Frontal cortex (tissue), 4 donors: Measurements from ENCODE around the gene SETD3. TPM values are rescaled to one million over a fixed set of nuclear protein-coding genes. Genes with fewer than 3 reads are reported as not detected.

ENCODE experiments used
- DNase-seq, 2 donors: peaks; one replicate each; pipeline ENCODE4 v3.0.0; 2012; ENCODE audit warnings: low spot score in 2 of 2
- FAIRE-seq: peaks from 2 replicates; lab custom pipeline; 2012; peaks lifted over from hg19 to GRCh38; lab: Jason Lieb, UNC
- total RNA-seq: library from RNA; depleted of rRNA; stranded (reverse); fragments of >200 nt; gene quantifications from one replicate; pipeline ENCODE4 v1.2.3, GENCODE V29; 2014
- donor health status: control.
- donor health status: control.
- donor health status: control.

Gene SETD3
- total RNA-seq, 1 donor from 2014 or later, result 119 TPM

GRCh38 chr14:99466758-99467157 is 13.9 kb downstream of the SETD3 start:
- FAIRE-seq (no peak), DNase-seq (no peak)

- no peak for DNase-seq
Measured at GRCh38 chr14:99465288-99465687, 15.4 kb downstream of the SETD3 start.

GRCh38 chr14:99463974-99464373 is 16.7 kb downstream of the SETD3 start:
- FAIRE-seq, result no peak
- no peak for DNase-seq

More at GRCh38 chr14:99465288-99465687, 15.4 kb downstream of the SETD3 start:
- FAIRE-seq, result no peak

GRCh38 chr14:99462210-99462609 is 18.4 kb downstream of the SETD3 start:
- FAIRE-seq (no peak), DNase-seq (no peak)

GRCh38 chr14:99461411-99462085 is 19.1 kb downstream of the SETD3 start:
- no peak for FAIRE-seq
- no peak for DNase-seq

GRCh38 chr14:99460793-99461192 is 19.9 kb downstream of the SETD3 start:
- no peak for DNase-seq
- FAIRE-seq, result no peak

- FAIRE-seq, result no peak
- DNase-seq, result no peak
Measured at GRCh38 chr14:99459481-99460100, 21.1 kb downstream of the SETD3 start.

- DNase-seq (no peak), FAIRE-seq (no peak)
Measured at GRCh38 chr14:99454246-99454645, 26.4 kb downstream of the SETD3 start.

GRCh38 chr14:99452968-99453367 is 27.7 kb downstream of the SETD3 start:
- DNase-seq (no peak), FAIRE-seq (no peak)

GRCh38 chr14:99451234-99451633 is 29.4 kb downstream of the SETD3 start:
- no peak for DNase-seq
- no peak for FAIRE-seq

- FAIRE-seq (no peak), DNase-seq (no peak)
Measured at GRCh38 chr14:99450266-99450665, 30.4 kb downstream of the SETD3 start.

- FAIRE-seq (no peak), DNase-seq (no peak)
Measured at GRCh38 chr14:99447739-99448138, 32.9 kb downstream of the SETD3 start.

GRCh38 chr14:99445931-99446330 is 34.7 kb downstream of the SETD3 start:
- FAIRE-seq (no peak), DNase-seq (no peak)

GRCh38 chr14:99441918-99442317 is 38.7 kb downstream of the SETD3 start:
- DNase-seq (no peak), FAIRE-seq (no peak)

GRCh38 chr14:99441157-99441870 is 39.3 kb downstream of the SETD3 start:
- FAIRE-seq (no peak), DNase-seq (no peak)

GRCh38 chr14:99440278-99440677 is 40.4 kb downstream of the SETD3 start:
- no peak for DNase-seq
- FAIRE-seq, result no peak

- no peak for DNase-seq
- no peak for FAIRE-seq
Measured at GRCh38 chr14:99437706-99438105, 43.0 kb downstream of the SETD3 start.

- FAIRE-seq (no peak), DNase-seq (no peak)
Measured at GRCh38 chr14:99436247-99437180, 44.1 kb downstream of the SETD3 start.

- DNase-seq (no peak), FAIRE-seq (no peak)
Measured at GRCh38 chr14:99435327-99435726, 45.3 kb downstream of the SETD3 start.

GRCh38 chr14:99432485-99432884 is 48.2 kb downstream of the SETD3 start:
- FAIRE-seq (no peak), DNase-seq (no peak)
